Panc1 (cell line): Measurements from ENCODE around the gene CADM1. TPM values are rescaled to one million over a fixed set of nuclear protein-coding genes. Genes with fewer than 3 reads are reported as not detected.

Experiments
- ATAC-seq: fragments of 200-7000 bp; cut with Tn5 transposase; 2 replicates; pipeline ENCODE4 v1.9.1; 2020; ENCODE audit warnings: mild to moderate bottlenecking, moderate library complexity
- BruUV-seq: library from RNA; stranded (reverse); fragments of 400-500 nt; replicated peaks from 2 replicates; lab custom pipeline; 2021; lab: Mats Ljungman, UMichigan
- CTCF ChIA-PET: fragments of 300-600 bp; sonication (Branson Sonifier 250); formaldehyde crosslinking; loops from one replicate; lab custom pipeline; 2022; ENCODE audit warnings: antibody characterized with exemption; lab: Charles Lee
- POLR2A ChIA-PET: fragments of 300-600 bp; sonication (Branson Sonifier 250); formaldehyde crosslinking; loops from one replicate; lab custom pipeline; 2022; ENCODE audit warnings: antibody characterized with exemption; lab: Charles Lee
- DNase-seq: peaks from one replicate; pipeline ENCODE4 v3.0.0-alpha.2; 2010; ENCODE audit warnings: low read depth, low spot score
- H3K27ac ChIP-seq: 2 replicates; pipeline ENCODE4 v1.5.1; 2011; ENCODE audit warnings: mild to moderate bottlenecking, low read length, inconsistent platforms
- H3K27me3 ChIP-seq: fragments of 200-500 bp; sonication (Bioruptor generic); 2 replicates; pipeline ENCODE4 v1.6.0; 2014; ENCODE audit warnings: low read length, inconsistent platforms; ENCODE audit not compliant: control insufficient read depth, insufficient read depth
- H3K36me3 ChIP-seq: fragments of 200-500 bp; sonication (Bioruptor generic); 2 replicates; pipeline ENCODE4 v1.5.1; 2014; ENCODE audit warnings: inconsistent platforms, mild to moderate bottlenecking, low read length, moderate library complexity; ENCODE audit not compliant: control insufficient read depth, insufficient read depth
- H3K4me1 ChIP-seq: 2 replicates; pipeline ENCODE4 v1.5.1; 2011; ENCODE audit warnings: inconsistent platforms, mild to moderate bottlenecking, low read length, moderate library complexity; ENCODE audit not compliant: control insufficient read depth, insufficient read depth
- H3K4me3 ChIP-seq, 2 experiments: 2 replicates each; pipeline ENCODE4 v1.5.1; 2011 to 2012; ENCODE audit warnings: low read depth in 2 of 2, low read length in 2 of 2, mild to moderate bottlenecking in 2 of 2, inconsistent platforms in 1 of 2, moderate library complexity in 1 of 2
- H3K9me3 ChIP-seq: fragments of 200-500 bp; sonication (Bioruptor generic); 2 replicates; pipeline ENCODE4 v1.5.1; 2014; ENCODE audit warnings: low read depth, mild to moderate bottlenecking, inconsistent platforms, low read length, moderate library complexity; ENCODE audit not compliant: control insufficient read depth, insufficient read depth
- CTCF ChIP-seq: fragments of 450-650 bp; IDR thresholded peaks from 2 replicates; pipeline ENCODE4 v1.5.1; 2017; ENCODE audit warnings: mild to moderate bottlenecking
- POLR2AphosphoS5 ChIP-seq: IDR thresholded peaks from 2 replicates; pipeline ENCODE4 v1.6.1; 2012; ENCODE audit warnings: mild to moderate bottlenecking, low read depth, low read length, moderate library complexity
- REST ChIP-seq, 2 experiments: IDR thresholded peaks; 2 replicates each; pipeline ENCODE4 v1.6.1; 2011 to 2012; ENCODE audit warnings: low read depth in 2 of 2, control low read depth in 1 of 2, low read length in 1 of 2, mild to moderate bottlenecking in 1 of 2, moderate library complexity in 1 of 2; ENCODE audit not compliant: insufficient read depth in 1 of 2
- SIN3A ChIP-seq: IDR thresholded peaks from 2 replicates; pipeline ENCODE4 v1.6.1; 2012; ENCODE audit warnings: low read depth, mild to moderate bottlenecking, low read length, moderate library complexity, borderline replicate concordance; ENCODE audit not compliant: insufficient read depth
- TCF7L2 ChIP-seq: IDR thresholded peaks from 2 replicates; pipeline ENCODE4 v1.6.1; 2011; ENCODE audit warnings: mild to moderate bottlenecking, low read depth, low read length, inconsistent platforms
- in situ Hi-C: cut with HindIII; loops from 2 replicates; pipeline ENCODE4 v1.10.0; 2016; ENCODE audit warnings: low sequenced_read_pairs, low pct_unique_long_range_greater_than_20kb
- intact Hi-C: fragments of 100-400 bp; cut with micrococcal nuclease; formaldehyde crosslinking; loops from one replicate; pipeline ENCODE4 v1.10.0; 2022; ENCODE audit not compliant: unreplicated experiment
- total RNA-seq: library from RNA; stranded (reverse); gene quantifications from one replicate; pipeline ENCODE4 v1.2.1, GENCODE V29; 2021; ENCODE audit not compliant: unreplicated experiment

Gene CADM1
- total RNA-seq, 1 experiment from 2014 or later, result 3.9 TPM

- intact Hi-C loops, result no loop called here
These were observed 228.0 kb downstream of the CADM1 start for GRCh38 chr11:115276191-115276590.

GRCh38 chr11:115275045-115275444 is 229.2 kb downstream of the CADM1 start:
- Histone ChIP-seq H3K36me3 (no peaks in the 10 kb centered on the region), H3K4me1 (no peaks in the 10 kb centered on the region), H3K9me3 (no peaks in the 10 kb centered on the region), H3K27me3 (no peaks in the 10 kb centered on the region), H3K27ac (no peak overlapping the region), H3K4me3 (no peak overlapping the region)
- no peak for ATAC-seq
- ChIA-PET POLR2A (no interaction called here), CTCF (no interaction called here)
- no TSS peak for BruUV-seq
- intact Hi-C loops (no loop called here), in situ Hi-C loops (no loop called here)
- DNase-seq, result no peak
- no peak for TF ChIP-seq REST (IDR thresholded peaks at IDR 0.05; ENCODE audit: insufficient read depth in 1 of 2, low read depth in 2 of 2, low read length in 1 of 2)
- TF ChIP-seq POLR2AphosphoS5, result no peak
- no peak for TF ChIP-seq CTCF
- TF ChIP-seq SIN3A, result no peak
- no peak for TF ChIP-seq TCF7L2

More at GRCh38 chr11:115276191-115276590, 228.0 kb downstream of the CADM1 start:
- TF ChIP-seq REST (IDR thresholded peaks at IDR 0.05; ENCODE audit: insufficient read depth in 1 of 2, low read depth in 2 of 2, low read length in 1 of 2) (no peak), TCF7L2 (no peak), SIN3A (no peak), POLR2AphosphoS5 (no peak)
- no TSS peak for BruUV-seq
- H3K27ac ChIP-seq, result no peak overlapping the region
- H3K4me1 ChIP-seq, result no peaks in the 10 kb centered on the region
- in situ Hi-C loops, result no loop called here
- H3K27me3 ChIP-seq, result no peaks in the 10 kb centered on the region
- no peaks in the 10 kb centered on the region for H3K36me3 ChIP-seq
- DNase-seq (no peak), ATAC-seq (no peak)
- no peak overlapping the region for H3K4me3 ChIP-seq
- no peaks in the 10 kb centered on the region for H3K9me3 ChIP-seq
- ChIA-PET POLR2A (no interaction called here), CTCF (no interaction called here)
